IgD-negative memory B cell (primary cell): Measurements from ENCODE around the gene SLC2A11. TPM values are rescaled to one million over a fixed set of nuclear protein-coding genes. Genes with fewer than 3 reads are reported as not detected.
A peak's percentile ranks its signal among the peaks of the same experiment; 100 is the strongest.

Source experiments
- H3K27ac Mint-ChIP-seq, 3 donors: one replicate each; pipeline ENCODE4 v1.8.0; 2020 to 2022; ENCODE audit warnings: mild to moderate bottlenecking in 3 of 3, mixed read lengths in 3 of 3, moderate library complexity in 1 of 3
- H3K27me3 Mint-ChIP-seq: one replicate; pipeline ENCODE4 v1.8.0; 2021; ENCODE audit warnings: mixed read lengths
- H3K36me3 Mint-ChIP-seq: one replicate; pipeline ENCODE4 v1.8.0; 2020; ENCODE audit warnings: mild to moderate bottlenecking, mixed read lengths
- H3K4me1 Mint-ChIP-seq, 3 donors: one replicate each; pipeline ENCODE4 v1.8.0; 2020 to 2022; ENCODE audit warnings: mixed read lengths in 3 of 3, mild to moderate bottlenecking in 1 of 3
- H3K4me3 Mint-ChIP-seq, 4 donors: one replicate each; pipeline ENCODE4 v1.8.0; 2020 to 2022; ENCODE audit warnings: mild to moderate bottlenecking in 4 of 4, mixed read lengths in 4 of 4, moderate library complexity in 3 of 4
- H3K9me3 Mint-ChIP-seq, 3 donors: one replicate each; pipeline ENCODE4 v1.8.0; 2020 to 2021; ENCODE audit warnings: mixed read lengths in 3 of 3, mild to moderate bottlenecking in 1 of 3
- polyA plus RNA-seq: library from polyadenylated mRNA; unstranded; fragments of 300-500 nt; fragmentation: Illumina TruSeq; gene quantifications from one replicate; pipeline ENCODE4 v1.2.3, GENCODE V29; 2021

SLC2A11 gene
- polyA plus RNA-seq, 1 donor from 2014 or later: 20.7 TPM

DNA sequence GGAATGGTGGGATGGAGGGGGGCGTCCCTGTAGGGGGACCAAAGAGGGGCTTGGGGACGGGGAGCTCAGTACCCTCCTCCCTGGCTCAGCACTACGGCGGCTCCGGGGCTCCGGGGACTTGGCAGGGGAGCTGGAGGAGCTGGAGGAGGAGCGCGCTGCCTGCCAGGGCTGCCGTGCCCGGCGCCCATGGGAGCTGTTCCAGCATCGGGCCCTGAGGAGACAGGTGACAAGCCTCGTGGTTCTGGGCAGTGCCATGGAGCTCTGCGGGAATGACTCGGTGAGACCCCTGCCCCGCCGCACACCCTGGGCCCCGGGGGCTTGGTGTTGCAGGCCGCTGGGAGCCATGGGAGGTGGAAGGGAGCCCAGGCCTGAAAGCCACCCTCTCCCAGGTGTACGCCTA is 24.7 kb downstream of the SLC2A11 start:
- Mint-ChIP-seq H3K36me3 (peaks cover 4% of the 10 kb centered on the region), H3K4me3 (no peak overlapping the region), H3K4me1 (no peaks in the 10 kb centered on the region), H3K27ac (no peak overlapping the region), H3K27me3 (no peaks in the 10 kb centered on the region), H3K9me3 (no peaks in the 10 kb centered on the region)

DNA sequence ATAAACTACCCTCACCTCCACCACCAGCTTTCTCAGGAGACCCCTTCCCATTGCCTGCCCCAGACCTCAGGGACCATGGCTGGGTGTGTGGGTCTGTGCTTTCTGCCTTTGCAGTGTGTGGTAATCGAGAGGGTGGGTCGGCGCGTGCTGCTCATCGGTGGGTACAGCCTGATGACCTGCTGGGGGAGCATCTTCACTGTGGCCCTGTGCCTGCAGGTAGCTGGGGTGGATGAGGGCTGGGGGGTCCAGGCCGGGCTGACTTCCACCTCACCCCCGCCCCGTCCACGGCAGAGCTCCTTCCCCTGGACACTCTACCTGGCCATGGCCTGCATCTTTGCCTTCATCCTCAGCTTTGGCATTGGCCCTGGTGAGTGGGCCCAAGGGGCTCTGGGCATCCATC is 26.0 kb downstream of the SLC2A11 start:
- Mint-ChIP-seq H3K4me3 (no peak overlapping the region), H3K27me3 (no peaks in the 10 kb centered on the region), H3K4me1 (no peaks in the 10 kb centered on the region), H3K36me3 (peaks cover 5% of the 10 kb centered on the region), H3K27ac (no peak overlapping the region), H3K9me3 (no peaks in the 10 kb centered on the region)

- Mint-ChIP-seq H3K9me3 (no peaks in the 10 kb centered on the region), H3K27me3 (no peaks in the 10 kb centered on the region), H3K4me1 (no peaks in the 10 kb centered on the region)
These were observed 26.5 kb downstream of the SLC2A11 start for GRCh38 chr22:23884140-23884539.

GRCh38 chr22:23888615-23889401 is 31.1 kb downstream of the SLC2A11 start:
- H3K9me3 Mint-ChIP-seq: no peaks in the 10 kb centered on the region
- H3K27ac Mint-ChIP-seq: no peak overlapping the region
- H3K4me3 Mint-ChIP-seq: no peak overlapping the region
- no peaks in the 10 kb centered on the region for H3K27me3 Mint-ChIP-seq
- peaks cover 0 to 5% (median 3%) of the 10 kb centered on the region in 3 donors for H3K4me1 Mint-ChIP-seq
- H3K36me3 Mint-ChIP-seq: peaks cover 3% of the 10 kb centered on the region

More at GRCh38 chr22:23884140-23884539, 26.5 kb downstream of the SLC2A11 start:
- no peak overlapping the region for H3K27ac Mint-ChIP-seq
- H3K4me3 Mint-ChIP-seq: no peak overlapping the region
- H3K36me3 Mint-ChIP-seq: peaks cover 5% of the 10 kb centered on the region

DNA sequence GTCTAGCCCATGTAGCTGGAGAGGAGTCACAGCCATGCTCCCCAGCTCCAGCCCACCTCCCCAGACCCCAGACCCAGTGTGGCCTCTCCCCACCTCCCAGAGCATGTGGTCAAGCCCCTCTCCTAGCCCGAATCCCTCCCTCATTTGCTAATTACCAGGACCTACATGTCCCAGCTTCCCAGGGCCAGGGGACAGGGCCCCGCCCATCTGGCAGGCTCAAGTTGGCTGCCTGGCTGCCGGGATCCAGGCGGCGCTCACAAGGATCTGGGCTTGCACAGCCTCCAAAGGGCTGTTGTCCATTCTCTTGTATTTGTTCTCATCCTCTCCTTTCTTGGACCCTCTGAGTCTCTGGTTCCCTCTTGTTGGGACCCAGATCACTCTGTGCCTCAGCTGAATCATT is 31.9 kb downstream of the SLC2A11 start:
- H3K27me3 Mint-ChIP-seq: no peaks in the 10 kb centered on the region
- no peak overlapping the region for H3K4me3 Mint-ChIP-seq
- no peaks in the 10 kb centered on the region for H3K9me3 Mint-ChIP-seq
- no peak overlapping the region for H3K27ac Mint-ChIP-seq
- peaks cover 0 to 5% (median 3%) of the 10 kb centered on the region in 3 donors for H3K4me1 Mint-ChIP-seq
- H3K36me3 Mint-ChIP-seq: peaks cover 3% of the 10 kb centered on the region

DNA sequence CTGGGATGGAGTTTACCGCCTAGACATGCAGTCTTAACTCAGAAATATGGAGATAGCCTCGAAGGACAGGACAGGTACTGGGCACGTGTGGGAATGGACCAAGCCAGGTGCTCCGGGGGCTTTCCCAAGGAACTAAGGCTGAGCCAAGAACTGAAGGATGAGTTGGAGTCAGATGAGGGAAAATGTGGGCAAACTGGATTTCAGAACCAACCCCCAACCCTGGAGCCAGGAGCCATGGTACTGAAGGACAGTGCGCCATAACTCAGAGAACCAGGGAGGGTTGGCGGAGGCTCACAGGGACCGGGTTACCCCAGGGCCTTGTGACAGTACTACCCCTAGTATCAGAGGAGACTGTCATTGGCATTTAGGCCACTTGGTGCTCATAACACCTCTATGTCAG is 34.1 kb downstream of the SLC2A11 start:
- Mint-ChIP-seq H3K27ac (no peak overlapping the region), H3K9me3 (no peaks in the 10 kb centered on the region), H3K27me3 (no peaks in the 10 kb centered on the region), H3K36me3 (peaks cover 3% of the 10 kb centered on the region), H3K4me3 (peak overlapping the region in 2 of 4 donors; percentile 19 to 97), H3K4me1 (peaks cover 6 to 11% (median 9%) of the 10 kb centered on the region in 3 donors)

- peak overlapping the region; percentile 65 to 94 (median 81) for H3K27ac Mint-ChIP-seq
- no peaks in the 10 kb centered on the region for H3K9me3 Mint-ChIP-seq
- H3K36me3 Mint-ChIP-seq: peaks cover 3% of the 10 kb centered on the region
- no peaks in the 10 kb centered on the region for H3K27me3 Mint-ChIP-seq
- H3K4me3 Mint-ChIP-seq: peak overlapping the region in 3 of 4 donors; percentile 19 to 97 (median 51)
- peaks cover 6 to 11% (median 9%) of the 10 kb centered on the region in 3 donors for H3K4me1 Mint-ChIP-seq
These were observed 34.5 kb downstream of the SLC2A11 start for GRCh38 chr22:23892130-23892529.

- Mint-ChIP-seq H3K9me3 (no peaks in the 10 kb centered on the region), H3K27ac (peak overlapping the region; percentile 65 to 97 (median 94)), H3K4me3 (peak overlapping the region; percentile 92 to 98 (median 97)), H3K27me3 (no peaks in the 10 kb centered on the region), H3K4me1 (peaks cover 6 to 11% (median 9%) of the 10 kb centered on the region in 3 donors), H3K36me3 (peaks cover 2% of the 10 kb centered on the region)
These were observed 35.0 kb downstream of the SLC2A11 start for GRCh38 chr22:23892706-23893105.

GRCh38 chr22:23893121-23893944 is 35.7 kb downstream of the SLC2A11 start:
- peaks cover 6 to 11% (median 9%) of the 10 kb centered on the region in 3 donors for H3K4me1 Mint-ChIP-seq
- H3K9me3 Mint-ChIP-seq: no peaks in the 10 kb centered on the region
- peak overlapping the region; percentile 94 to 97 (median 97) for H3K27ac Mint-ChIP-seq
- H3K27me3 Mint-ChIP-seq: no peaks in the 10 kb centered on the region
- H3K4me3 Mint-ChIP-seq: peak overlapping the region; percentile 92 to 98 (median 97)
- peaks cover 1% of the 10 kb centered on the region for H3K36me3 Mint-ChIP-seq

- Mint-ChIP-seq H3K36me3 (peaks cover 1% of the 10 kb centered on the region), H3K4me1 (peaks cover 6 to 11% (median 9%) of the 10 kb centered on the region in 3 donors), H3K27ac (peak within 1 kb of the TSS; percentile 94 to 97 (median 97)), H3K27me3 (no peaks in the 10 kb centered on the region), H3K4me3 (peak within 1 kb of the TSS; percentile 92 to 98 (median 97)), H3K9me3 (no peaks in the 10 kb centered on the region)
These were observed 36.5 kb downstream of the SLC2A11 start, which contains the start of gene MIF for GRCh38 chr22:23893945-23894709. MIF (plus strand) TSS chr22:23894383; CDS start chr22:23894475, 92 bp downstream.

DNA sequence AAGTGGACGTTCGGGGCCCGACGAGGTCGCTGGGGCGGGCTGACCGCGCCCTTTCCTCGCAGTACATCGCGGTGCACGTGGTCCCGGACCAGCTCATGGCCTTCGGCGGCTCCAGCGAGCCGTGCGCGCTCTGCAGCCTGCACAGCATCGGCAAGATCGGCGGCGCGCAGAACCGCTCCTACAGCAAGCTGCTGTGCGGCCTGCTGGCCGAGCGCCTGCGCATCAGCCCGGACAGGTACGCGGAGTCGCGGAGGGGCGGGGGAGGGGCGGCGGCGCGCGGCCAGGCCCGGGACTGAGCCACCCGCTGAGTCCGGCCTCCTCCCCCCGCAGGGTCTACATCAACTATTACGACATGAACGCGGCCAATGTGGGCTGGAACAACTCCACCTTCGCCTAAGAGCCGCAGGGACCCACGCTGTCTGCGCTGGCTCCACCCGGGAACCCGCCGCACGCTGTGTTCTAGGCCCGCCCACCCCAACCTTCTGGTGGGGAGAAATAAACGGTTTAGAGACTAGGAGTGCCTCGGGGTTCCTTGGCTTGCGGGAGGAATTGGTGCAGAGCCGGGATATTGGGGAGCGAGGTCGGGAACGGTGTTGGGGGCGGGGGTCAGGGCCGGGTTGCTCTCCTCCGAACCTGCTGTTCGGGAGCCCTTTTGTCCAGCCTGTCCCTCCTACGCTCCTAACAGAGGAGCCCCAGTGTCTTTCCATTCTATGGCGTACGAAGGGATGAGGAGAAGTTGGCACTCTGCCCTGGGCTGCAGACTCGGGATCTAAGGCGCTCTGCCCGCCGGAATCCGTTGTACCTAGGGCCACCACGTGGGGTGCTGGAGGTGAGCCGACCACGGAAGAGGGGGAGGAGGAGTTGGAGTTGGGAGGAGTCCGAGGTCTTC is 37.3 kb downstream of the SLC2A11 start:
- peak overlapping the region; percentile 92 to 98 (median 97) for H3K4me3 Mint-ChIP-seq
- peak overlapping the region; percentile 92 to 97 (median 94) for H3K27ac Mint-ChIP-seq
- H3K4me1 Mint-ChIP-seq: peaks cover 6 to 11% (median 9%) of the 10 kb centered on the region in 3 donors
- peaks cover 1% of the 10 kb centered on the region for H3K36me3 Mint-ChIP-seq
- no peaks in the 10 kb centered on the region for H3K9me3 Mint-ChIP-seq
- no peaks in the 10 kb centered on the region for H3K27me3 Mint-ChIP-seq

DNA sequence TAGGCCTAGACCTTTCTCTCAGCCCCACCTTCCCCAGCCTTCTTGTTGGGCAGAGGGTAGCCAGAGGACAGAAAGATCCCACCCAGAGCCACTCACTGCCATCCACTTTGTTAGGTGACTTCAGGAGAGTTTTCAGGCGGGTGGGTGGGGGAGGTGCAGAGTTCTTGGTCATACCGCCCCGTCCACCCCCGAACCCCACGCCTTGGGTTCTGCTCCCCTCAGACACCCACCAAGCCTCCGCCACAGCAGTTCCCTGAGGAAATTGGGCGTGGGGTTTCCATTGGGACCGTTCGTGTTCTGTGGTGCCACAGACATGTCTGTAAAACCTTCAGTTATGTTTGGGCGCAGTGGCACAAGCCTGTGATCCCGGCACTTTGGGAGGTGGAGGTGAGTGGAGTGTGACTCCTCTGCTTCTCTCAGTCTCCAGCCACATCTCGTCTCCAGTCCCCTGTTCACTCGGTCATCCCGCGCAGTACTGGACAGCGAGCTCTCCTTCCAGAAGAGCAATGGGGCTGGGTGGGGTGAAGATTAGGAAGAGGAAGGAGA is 38.0 kb downstream of the SLC2A11 start:
- Mint-ChIP-seq H3K4me3 (peak overlapping the region; percentile 92 to 98 (median 97)), H3K36me3 (peaks cover 3% of the 10 kb centered on the region), H3K27me3 (no peaks in the 10 kb centered on the region), H3K27ac (peak overlapping the region; percentile 88 to 94 (median 92)), H3K9me3 (no peaks in the 10 kb centered on the region), H3K4me1 (peaks cover 6 to 11% (median 9%) of the 10 kb centered on the region in 3 donors)

- peaks cover 3% of the 10 kb centered on the region for H3K36me3 Mint-ChIP-seq
- H3K27me3 Mint-ChIP-seq: no peaks in the 10 kb centered on the region
- no peaks in the 10 kb centered on the region for H3K9me3 Mint-ChIP-seq
- H3K27ac Mint-ChIP-seq: peak overlapping the region in 1 of 3 donors; percentile 94
- peak overlapping the region in 2 of 4 donors; percentile 97 to 98 for H3K4me3 Mint-ChIP-seq
- peaks cover 6 to 11% (median 9%) of the 10 kb centered on the region in 3 donors for H3K4me1 Mint-ChIP-seq
These were observed 38.5 kb downstream of the SLC2A11 start for GRCh38 chr22:23896166-23896522.
